Ramos (cell line): ENCODE data around the gene NEURL1B.
"Not testable (repeated sequence)": the region's sequence is repeated elsewhere in the genome, so short reads cannot be mapped to it uniquely, and the experiment has no call there.

Experiments
- in situ Hi-C: fragments of 300-500 bp; cut with MboI; formaldehyde crosslinking; loops from one replicate; pipeline ENCODE4 v1.14.3; 2022; ENCODE audit warnings: low sequenced_read_pairs; ENCODE audit not compliant: unreplicated experiment

The NEURL1B gene

DNA sequence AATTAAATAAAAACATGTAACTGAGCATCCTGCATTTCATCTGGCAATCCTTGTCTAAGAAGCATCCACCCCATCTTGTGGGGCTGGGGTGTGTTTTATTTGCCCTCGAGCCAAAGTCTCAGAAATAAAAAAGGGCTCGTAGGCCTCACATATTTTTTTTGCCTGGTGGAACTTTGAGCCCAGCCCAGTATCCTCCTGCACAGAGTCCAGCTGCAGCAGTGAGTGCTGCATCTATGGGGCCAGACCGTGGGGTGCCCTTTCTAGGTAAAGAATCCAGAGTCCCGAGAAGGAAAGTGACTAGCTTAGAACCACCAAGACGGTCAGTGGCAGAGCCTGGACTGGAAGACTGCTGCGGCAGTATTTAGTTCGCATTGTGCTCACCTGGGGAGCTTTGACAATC lies 33.1 kb downstream of the NEURL1B start:
- in situ Hi-C loops, result no loop called here

DNA sequence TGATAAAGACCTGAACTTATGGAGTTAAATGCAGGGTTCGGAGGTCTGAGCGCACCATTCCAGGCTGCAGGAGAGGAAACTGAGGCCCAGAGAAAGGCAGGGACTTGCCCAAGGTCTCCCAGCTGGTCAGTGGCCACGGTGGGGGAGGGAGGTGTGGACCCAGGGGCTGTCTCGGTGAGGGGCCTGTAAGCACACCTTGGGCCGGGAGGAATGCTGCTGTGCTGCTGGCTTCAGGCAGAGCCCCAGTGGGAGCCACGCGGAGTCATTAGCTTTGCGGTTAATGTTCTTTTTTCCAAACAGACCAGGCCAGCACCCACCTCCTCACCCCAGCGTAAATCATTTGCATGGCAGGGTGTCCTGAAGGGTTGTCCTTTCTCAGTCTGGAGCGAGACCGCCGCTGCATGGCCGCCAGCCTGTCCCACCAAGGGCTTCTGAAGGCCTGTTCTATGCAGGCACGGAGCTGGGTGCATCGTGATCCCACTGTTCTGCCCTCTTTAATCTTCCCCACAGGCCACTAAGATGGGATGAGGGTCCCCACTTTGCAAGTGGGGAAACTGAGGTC lies 35.9 kb downstream of the NEURL1B start:
- in situ Hi-C loops, result no loop called here

DNA sequence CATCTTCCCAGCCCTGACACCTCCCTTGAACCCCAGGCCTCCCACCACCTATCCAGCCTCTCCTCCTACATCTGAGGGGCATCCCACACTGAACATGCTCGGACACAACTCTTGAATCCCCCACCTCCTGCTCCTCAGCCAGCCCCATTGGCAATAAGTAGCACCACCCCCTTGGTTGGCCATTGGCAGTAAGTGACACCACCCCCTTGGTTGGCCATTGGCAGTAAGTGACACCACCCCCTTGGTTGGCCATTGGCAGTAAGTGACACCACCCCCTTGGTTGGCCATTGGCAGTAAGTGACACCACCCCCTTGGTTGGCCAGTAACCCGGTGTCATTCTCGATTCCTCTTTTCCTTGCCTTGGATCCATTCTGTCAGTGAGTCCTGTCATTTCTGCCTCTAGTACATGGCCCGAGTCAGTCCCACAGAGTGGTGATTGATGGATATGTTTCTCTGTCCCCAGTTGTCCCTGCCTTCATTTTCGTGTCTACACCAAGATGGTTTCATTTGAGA lies 37.4 kb downstream of the NEURL1B start:
- in situ Hi-C loops, result not testable (repeated sequence)

DNA sequence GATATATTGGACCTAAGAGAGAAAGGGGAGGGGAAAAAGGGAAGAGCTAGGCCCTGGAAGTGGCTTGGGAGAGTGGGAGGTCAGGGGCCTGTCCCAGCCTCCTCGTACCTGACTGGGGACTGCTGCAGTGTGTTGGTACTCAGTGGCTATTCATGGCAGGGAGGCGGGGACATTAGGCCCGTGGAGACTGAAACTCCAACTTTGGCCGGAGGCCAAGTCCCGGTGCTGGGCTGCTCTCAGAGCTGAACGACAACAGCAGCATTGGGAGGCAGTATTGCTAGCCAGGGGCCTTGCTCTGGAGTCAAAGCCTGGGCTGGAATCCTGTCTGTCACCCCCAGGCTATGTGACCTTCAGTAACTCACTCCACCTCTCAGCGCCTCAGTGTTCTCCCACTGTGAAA lies 37.8 kb downstream of the NEURL1B start:
- in situ Hi-C loops, result no loop called here

DNA sequence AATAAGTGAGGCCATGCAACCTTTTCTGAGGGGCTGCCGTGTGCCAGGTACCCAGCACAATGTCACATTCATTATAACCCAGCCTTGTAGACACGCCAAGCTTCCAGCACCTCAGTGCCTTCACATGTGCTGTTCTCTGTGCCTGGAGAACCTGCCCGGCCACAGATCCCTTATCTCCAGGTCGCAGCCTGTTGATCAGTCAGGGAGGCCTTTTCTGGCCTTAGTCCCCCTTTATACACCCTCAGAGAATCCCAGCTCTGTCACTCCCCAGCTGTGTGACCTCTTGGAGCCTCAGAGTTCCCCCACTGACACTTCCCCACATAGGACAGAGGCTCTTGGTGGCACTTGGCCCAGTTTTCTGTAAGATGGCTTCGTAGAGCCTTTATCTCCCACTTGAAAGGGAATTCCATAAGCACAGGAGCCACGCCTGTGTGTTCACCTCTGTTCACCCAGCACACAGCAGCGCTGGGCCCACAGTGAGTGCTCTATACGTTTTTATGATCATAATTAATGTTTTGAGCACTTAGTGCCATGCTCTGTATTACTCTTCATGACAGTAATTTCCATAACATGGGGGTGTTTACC lies 38.7 kb downstream of the NEURL1B start:
- in situ Hi-C loops, result no loop called here

DNA sequence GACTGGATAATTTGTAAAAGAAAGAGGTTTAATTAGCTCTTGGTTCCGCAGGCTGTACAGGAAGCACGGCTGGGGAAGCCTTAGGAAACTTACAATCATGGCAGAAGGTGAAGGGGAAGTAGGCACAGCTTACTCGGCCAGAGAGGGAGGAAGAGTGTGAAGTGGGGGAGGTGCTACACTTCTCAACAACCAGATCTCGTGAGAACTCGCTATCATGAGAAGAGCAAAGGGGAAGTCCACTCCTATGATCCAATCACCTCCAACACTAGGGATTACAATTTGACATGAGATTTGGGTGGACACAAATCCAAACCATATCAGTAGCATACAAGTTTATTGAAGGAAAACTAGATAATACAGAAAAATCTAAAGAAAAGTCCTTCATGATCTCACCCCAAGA lies 39.9 kb downstream of the NEURL1B start:
- in situ Hi-C loops, result no loop called here

DNA sequence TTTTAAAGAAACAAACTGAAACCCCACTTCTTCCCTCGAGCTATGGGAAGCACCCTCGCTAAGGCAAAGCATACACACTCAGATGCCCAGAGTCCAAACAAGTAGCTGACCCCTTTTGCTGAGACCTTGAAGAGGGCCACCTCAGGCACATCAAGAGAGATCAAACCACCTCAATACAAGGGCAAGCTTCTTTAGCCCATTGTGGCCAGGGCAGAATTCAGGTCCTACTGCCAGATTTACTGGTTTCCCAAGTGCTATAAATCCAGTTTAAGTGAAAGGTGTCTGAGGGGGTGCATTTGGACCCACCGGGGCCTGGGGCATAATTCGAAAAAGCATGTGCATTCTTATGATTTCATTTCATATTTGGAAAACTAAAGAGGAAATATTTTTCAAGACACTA lies 40.4 kb downstream of the NEURL1B start:
- in situ Hi-C loops, result no loop called here

DNA sequence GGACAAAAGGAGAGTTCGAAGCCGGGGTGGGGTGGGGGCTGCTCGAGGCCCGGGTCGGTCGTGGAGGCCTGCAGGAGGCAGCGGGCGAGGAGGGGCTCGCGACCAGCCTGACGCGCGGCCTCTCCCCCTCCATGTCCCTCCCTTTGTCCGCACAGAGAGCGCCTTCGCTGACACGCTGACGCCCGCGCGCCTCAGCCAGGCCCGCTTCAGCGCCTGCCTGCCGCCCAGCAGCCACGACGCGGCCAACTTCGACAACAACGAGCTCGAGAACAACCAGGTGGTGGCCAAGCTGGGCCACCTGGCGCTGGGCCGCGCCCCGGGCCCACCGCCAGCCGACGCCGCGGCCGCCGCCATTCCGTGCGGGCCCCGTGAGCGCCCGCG lies 42.2 kb downstream of the NEURL1B start:
- in situ Hi-C loops, result no loop called here

DNA sequence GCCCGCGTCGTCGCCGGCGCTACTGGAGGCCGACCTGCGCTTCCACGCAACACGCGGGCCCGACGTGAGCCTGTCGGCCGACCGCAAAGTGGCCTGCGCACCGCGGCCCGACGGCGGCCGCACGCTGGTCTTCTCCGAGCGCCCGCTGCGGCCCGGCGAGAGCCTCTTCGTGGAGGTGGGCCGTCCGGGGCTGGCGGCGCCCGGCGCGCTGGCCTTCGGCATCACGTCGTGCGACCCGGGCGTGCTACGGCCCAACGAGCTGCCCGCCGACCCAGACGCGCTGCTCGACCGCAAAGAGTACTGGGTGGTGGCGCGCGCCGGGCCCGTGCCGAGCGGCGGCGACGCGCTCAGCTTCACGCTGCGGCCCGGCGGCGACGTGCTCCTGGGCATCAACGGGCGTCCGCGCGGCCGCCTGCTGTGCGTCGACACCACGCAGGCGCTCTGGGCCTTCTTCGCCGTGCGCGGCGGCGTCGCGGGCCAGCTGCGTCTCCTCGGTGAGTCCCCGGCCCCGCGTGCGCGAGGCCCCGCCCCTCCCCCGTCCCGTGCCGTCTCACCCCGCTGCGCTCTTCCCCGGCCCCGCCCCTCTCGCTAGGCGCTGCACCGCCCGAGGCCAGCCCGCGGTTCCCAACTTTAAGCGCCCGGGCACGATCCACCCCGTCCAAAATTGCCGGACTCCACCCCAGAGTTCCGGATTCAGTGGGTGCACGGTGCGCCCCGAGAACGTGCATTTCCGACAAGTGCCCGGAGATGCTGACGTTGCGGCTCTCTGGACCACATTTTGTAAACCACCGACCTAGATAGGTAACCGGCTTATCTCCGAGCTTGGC lies 42.8 kb downstream of the NEURL1B start:
- in situ Hi-C loops, result no loop called here

DNA sequence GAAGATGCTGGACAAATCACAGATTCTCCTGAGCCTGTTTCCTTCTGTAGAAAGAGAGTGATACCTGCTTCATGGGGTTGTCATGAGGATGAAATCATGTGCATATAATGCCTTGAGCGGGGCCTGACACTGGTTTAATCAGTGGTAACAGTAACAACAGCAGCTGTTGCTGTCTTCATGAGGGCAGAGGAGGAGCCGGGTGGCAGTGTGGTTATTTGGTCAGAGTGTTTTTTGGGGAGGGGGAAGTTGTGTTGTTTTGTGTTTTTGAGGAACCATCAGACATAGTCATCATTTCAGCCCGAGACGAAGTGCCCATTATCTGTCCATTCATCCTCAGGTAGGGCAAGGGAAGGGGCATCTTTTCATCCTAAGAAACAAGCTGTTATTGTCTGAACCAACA lies 44.0 kb downstream of the NEURL1B start:
- in situ Hi-C loops, result no loop called here

DNA sequence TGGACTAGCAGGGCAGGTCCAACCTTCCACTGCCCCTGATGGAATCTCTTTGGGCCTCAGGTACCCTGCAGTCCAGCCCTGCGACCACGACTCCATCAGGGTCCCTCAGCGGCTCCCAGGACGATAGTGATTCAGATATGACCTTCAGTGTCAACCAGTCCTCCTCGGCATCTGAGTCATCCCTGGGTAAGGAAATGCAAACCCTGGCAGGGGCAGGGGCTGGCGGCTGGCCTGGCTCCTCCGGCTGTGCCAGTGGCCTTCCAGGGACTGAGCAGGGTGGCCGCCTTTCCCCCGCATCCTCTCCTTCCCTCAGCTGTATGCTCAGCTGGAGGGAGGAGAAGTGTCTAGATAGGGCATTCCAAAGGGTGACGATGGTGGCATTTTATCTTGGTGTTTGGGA lies 45.0 kb downstream of the NEURL1B start:
- in situ Hi-C loops, result no loop called here

DNA sequence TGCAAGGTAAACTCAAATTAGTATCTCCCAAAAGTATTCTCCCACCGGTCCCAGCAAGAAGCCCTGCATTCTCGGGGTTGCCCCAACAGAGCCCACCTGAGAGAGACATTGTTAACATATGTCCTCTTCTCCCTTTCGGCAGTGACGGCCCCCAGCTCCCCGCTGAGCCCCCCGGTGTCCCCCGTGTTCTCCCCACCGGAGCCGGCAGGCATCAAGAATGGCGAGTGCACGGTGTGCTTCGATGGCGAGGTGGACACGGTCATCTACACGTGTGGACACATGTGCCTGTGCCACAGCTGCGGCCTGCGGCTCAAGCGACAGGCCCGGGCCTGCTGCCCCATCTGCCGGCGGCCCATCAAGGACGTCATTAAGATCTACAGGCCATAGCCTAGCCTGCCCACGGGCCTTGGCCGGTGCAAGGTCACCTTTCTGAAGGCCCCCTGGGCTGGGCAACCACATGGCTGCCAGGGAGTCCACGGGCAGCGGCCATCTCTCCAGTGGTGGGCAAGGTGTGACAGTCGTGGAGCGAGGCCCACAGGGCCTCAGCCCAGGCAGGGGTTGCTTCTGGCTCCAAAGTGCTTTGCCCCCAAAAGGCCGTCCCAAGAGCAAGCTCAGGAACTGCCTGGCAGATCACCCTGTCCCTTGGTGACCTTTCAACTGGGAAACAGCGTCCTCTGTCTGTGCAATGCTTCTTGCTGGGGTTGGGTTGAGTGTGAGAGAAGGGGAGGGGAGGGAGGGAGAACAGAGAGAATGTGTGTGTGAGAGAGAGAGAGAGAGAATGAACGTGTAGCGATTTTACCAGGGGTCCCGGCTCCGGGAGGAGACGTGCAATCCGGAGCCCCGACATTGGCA lies 45.7 kb downstream of the NEURL1B start:
- in situ Hi-C loops, result no loop called here

DNA sequence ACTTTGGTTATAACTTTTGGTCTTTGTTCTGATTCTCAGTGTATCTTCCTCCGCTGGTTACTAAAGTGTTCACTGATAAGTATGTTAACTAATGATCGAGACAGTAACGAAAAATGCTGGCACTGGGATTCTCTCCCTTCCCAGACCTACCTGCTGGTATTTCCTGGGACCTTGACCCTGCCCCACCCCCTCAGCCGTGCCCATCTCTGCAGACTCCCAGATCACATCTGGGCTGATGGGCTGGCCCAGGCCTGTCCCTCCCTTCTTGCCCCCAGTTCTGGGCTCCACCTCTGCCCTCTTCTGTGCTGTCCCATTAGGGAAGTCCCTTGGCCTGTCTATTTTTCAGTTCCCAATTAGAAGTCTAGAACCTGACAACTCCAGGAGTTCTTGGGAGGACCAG lies 46.9 kb downstream of the NEURL1B start:
- in situ Hi-C loops, result no loop called here

DNA sequence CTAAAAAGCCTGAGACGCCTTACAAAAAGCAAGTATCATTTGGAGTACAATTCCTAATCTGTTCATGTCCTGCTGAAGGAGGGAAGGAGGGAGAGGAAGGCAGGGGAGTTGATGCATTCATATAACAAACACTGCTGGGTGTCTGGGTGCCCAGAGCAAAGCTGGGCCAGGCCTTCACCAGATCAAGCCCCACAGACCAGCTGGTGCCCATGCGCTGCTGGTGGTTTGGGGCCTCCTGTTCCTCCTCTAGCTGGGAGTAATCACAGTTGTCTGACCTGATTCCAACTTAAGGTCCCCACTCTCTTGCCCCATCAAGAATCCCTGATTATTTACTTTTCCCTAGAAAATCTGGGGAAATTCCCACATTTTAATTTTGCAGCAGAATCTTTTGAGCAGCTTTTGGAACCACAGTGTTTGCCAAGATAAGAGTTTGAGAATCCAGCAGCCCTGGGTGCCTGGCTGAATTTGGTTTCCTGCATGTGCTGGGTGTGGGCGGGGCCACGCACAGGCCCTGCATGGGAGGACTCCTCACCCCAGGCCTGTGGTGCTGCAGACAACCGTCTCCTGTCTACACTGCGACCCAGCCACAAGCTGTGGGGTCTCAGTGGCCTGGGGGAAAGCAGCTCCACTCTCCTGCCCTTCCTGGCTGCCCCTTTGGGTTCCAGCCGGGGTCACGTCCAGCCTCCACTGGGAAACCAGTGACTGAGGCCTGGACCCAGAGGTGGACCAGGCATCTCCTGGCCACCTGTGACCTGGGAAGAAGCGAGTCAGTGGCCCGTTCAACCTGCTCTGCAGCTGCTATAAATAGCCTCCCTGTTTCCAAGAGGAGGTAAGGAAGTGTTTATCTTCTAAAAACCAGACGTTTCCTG lies 47.5 kb downstream of the NEURL1B start:
- in situ Hi-C loops, result no loop called here

DNA sequence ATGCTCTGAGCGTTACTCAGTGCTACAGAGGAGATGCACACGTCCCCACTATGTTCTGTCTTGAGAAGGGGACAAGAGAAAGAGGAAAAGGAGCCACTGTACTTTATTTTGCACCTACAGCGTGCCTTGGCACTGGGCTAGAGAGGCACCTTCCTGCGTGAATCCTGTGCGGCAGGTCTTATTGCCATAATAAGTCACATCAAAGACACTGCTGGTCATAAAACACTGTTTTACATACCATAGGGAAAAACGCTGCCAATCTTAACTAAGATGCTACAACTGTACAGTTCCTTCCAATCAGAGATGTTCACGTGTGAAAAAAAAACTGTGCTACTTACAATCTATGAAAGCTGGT lies 48.1 kb downstream of the NEURL1B start:
- in situ Hi-C loops, result no loop called here

DNA sequence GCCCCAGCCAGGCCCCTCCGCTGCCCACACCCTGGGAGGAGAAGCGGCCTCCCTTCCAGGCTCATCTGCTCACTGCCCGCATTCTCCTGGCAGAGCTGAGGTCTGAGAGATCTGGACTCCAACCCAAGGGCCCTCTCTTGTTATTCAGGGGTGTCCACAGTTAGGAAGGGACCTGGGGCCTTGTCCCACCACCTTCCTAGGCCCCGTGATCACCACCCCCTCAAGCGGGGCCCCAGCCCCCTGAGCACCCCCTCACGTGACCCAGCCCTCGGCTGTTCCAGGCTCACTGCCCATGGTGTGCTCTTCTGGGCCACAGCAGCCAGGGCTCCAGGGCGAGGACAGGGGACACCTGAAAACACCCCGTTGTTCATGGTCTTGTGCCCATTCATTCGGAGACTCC lies 48.7 kb downstream of the NEURL1B start:
- in situ Hi-C loops, result no loop called here

DNA sequence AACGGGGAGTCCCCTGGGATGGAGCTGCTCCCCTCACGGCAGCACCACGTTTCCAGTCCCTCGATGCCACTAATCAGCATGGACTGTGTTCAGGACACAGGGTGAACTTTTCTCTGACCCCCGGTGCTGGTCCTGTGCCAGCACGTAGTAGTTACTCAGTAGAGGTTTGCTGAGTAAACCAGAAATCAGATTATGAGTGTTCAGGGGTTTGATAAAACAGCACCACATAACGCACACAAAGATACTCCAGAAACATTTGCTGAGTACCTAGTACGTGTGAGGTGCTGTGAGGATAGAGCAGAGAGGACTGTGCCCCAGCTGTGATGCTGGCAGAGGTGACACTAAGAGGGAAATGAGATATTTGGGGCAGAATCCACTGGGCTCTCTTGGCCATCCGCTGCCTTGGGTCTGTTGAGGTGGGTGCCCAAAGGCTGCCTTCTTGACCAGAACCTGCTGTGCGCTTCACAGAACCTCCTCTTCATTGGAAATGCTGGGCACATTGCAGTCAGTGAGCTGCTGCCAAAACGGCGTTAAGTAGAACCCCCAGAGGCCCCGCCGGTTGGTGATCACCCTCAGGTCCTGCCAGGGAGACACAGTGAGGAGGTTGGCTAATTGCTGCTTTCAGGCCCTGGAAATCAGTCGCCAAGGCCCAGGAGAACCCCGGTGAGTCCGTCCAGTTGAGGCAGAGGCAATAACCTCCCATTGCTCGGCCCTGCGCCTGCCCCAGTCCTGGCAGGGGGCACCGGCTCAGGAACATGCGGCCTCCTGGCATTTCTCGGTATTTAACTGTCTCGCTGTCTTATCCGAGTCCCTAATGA lies 49.4 kb downstream of the NEURL1B start:
- in situ Hi-C loops, result no loop called here

DNA sequence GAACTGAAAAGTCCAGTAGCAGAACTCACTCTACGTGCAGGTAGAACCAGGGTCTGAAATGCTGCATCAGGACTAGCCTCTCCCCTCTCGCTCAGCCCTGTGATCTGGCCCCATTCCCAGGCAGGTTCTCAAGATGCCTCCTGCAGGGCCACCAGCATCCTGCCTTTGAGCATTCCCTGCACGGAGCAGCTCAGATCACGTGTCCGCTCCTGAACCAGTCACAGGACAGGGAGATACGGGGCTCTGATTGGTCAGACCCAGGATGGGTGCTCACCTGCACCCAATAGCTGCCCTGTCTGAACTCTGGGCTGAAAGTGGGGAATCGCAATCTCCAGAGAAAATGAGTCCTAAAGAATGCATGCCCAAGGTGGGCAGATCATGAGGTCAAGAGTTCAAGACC lies 50.8 kb downstream of the NEURL1B start:
- in situ Hi-C loops, result no loop called here

DNA sequence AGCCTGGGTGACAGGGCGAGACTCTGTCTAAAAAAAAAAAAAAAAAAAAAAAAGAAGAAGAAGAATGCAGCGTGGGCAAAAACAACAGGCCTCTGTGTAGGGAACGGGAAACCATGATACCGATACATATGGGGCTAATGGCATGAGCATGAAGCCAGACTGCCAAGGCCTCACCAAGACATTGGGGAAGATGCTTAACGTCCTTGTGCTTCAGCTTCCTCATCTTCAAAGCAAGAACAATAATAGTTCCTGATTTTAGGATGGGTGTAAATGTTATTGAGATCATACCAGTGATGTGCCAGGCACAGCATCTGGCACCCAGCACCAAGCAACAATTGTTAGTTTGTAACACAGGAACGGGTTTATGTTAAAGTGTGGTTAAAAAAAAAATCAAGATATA lies 51.4 kb downstream of the NEURL1B start:
- in situ Hi-C loops, result no loop called here
